AG09309 (cell line): ENCODE data around the gene CERCAM.

ENCODE experiments used
- DNase-seq: peaks from one replicate; pipeline ENCODE4 v3.0.0-alpha.2; 2010; ENCODE audit warnings: low read depth
- H3K4me3 ChIP-seq: 2 replicates; pipeline ENCODE4 v1.5.1; 2011; ENCODE audit warnings: mild to moderate bottlenecking, low read depth, low read length, moderate library complexity; ENCODE audit not compliant: control insufficient read depth
- TF ChIP-seq, protein P1 (sequence below): IDR thresholded peaks from 2 replicates; pipeline ENCODE4 v1.5.1; 2011; ENCODE audit warnings: mild to moderate bottlenecking, low read depth, low read length, inconsistent platforms; ENCODE audit not compliant: insufficient read depth, control insufficient read depth; ENCODE audit errors: missing control alignments

The CERCAM gene

DNA sequence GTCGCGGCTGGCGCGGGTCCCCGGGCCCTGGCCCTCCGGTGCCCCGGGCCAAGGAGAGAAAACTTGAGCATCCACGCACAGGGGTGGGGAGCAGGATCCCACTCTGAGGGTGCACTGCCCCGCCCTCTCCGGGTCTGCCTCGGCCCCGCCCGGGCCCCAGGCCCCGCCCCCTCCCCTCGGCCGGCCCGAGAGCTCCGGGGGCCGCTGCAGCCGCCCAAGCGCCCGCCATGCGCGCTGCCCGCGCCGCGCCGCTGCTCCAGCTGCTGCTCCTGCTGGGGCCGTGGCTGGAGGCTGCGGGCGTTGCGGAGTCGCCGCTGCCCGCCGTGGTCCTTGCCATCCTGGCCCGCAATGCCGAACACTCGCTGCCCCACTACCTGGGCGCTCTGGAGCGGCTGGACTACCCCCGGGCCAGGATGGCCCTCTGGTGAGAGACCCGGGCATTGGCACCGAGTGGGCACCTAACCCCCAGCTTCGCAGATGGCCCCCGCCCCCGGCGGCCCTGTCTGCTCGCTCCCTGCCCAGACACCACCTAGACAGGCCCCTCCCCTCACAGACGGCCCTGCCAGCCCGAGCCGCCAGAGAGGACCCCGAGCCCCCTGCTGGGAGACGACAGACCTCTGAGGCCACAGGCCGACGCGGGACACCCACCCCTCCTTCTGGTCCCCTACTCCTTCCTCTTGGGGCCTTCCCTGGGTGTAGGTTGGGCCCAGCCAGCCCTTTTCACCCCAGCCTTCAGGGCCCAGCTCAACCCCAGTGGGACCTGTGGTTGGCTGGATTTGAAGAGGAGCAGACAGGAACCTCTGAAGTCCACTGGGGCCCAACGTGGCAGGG lies at the start of gene CERCAM:
TSS of gene CERCAM (plus strand) at position 207 of the 831 bp plus-strand sequence. CDS start at position 228, 21 bp downstream.
- DNase-seq, result no peak

DNA sequence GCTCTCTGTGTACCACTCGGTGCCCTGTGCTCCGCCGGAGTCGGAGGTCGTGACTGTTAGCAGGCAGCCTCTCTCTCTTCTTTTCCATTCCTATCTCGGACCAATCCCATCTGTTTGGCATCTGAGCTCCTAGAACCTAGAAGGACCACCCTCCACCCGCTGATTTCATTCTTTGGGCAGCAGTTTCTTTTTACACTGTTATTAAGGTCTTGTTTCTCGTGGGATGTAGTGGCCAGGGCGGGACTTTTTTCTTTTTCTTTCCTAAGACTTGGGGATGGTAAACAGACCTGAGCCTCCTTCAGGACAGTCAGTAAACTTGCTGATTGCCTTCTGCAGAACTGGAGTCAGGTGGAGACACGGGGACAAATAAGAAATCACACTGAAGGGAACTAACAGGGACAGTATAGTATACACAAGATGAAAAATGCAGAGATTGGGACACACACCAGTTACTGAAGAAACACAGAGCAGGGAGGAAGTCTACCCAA lies 49.0 kb upstream of the CERCAM start:
- DNase-seq, result no peak
- H3K4me3 ChIP-seq, result peak overlapping the region; percentile 88
- TF ChIP-seq, protein P1, sequence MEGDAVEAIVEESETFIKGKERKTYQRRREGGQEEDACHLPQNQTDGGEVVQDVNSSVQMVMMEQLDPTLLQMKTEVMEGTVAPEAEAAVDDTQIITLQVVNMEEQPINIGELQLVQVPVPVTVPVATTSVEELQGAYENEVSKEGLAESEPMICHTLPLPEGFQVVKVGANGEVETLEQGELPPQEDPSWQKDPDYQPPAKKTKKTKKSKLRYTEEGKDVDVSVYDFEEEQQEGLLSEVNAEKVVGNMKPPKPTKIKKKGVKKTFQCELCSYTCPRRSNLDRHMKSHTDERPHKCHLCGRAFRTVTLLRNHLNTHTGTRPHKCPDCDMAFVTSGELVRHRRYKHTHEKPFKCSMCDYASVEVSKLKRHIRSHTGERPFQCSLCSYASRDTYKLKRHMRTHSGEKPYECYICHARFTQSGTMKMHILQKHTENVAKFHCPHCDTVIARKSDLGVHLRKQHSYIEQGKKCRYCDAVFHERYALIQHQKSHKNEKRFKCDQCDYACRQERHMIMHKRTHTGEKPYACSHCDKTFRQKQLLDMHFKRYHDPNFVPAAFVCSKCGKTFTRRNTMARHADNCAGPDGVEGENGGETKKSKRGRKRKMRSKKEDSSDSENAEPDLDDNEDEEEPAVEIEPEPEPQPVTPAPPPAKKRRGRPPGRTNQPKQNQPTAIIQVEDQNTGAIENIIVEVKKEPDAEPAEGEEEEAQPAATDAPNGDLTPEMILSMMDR, result no peak

More for the DNA sequence above, at the start of gene CERCAM:
- H3K4me3 ChIP-seq, result peak within 1 kb of the TSS; percentile 90
- TF ChIP-seq, protein P1, result no peak

DNA sequence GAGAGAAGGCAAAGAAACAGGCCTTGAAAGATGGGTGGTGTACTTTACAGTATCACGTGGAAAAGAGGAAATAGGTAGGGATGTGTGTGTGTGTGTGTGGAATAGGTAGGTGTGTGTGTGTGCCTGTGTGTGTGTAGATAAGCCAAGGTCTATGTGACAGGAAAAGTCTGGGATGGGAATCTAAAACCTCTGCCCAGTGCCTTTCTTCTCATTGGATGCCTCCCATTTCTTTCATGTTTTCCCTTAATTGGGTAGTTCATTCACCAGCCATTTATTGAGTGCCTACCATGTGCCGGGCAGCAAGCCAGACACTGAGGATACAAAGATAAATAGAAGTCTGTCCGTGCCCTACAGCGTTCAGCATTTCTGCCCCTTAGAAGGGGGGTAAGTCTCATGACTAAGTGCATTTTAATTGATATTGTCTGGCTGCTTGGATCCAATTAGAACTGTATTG lies 48.4 kb upstream of the CERCAM start:
- DNase-seq, result peak; percentile 10
- TF ChIP-seq, protein P1, result no peak

DNA sequence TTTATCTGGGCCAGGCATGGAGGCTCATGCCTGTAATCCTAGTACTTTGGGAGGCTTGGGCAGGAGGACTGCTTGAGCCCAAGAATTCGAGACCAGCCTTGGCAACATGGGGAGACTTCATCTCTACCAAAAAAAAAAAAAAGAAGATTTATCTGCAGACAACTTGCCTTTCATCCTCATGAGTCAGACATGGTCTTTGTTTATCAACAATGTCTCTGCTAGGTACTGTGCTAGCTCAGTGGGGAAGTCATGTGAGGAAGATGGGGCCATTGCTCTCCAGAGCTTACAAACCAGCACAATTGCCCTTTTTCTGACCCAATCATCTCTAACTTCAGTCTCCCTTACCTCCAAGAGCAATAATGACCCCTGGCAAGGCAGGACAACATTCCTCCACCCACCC lies 47.9 kb upstream of the CERCAM start:
- no peak for DNase-seq
- H3K4me3 ChIP-seq, result no peak overlapping the region
- TF ChIP-seq, protein P1, result no peak

More for the DNA sequence above, 48.4 kb upstream of the CERCAM start:
- H3K4me3 ChIP-seq, result peak overlapping the region; percentile 88

- TF ChIP-seq, protein P1, result no peak
- H3K4me3 ChIP-seq, result no peak overlapping the region
- DNase-seq, result no peak
Observed at GRCh38 chr9:128374221-128374675, 46.4 kb upstream of the CERCAM start.

GRCh38 chr9:128375865-128376264 lies 44.8 kb upstream of the CERCAM start:
- TF ChIP-seq, protein P1, result no peak
- H3K4me3 ChIP-seq, result no peak overlapping the region
- no peak for DNase-seq
